RWPE1 (cell line): ENCODE results near the gene SLC12A4.

Source experiments
- CTCF ChIA-PET: fragments of 350-600 bp; sonication (Branson Sonifier 250); formaldehyde crosslinking; extraction: SDS; loops from one replicate; lab custom pipeline; 2021; lab: Yijun Ruan, JAX
- POLR2A ChIA-PET: fragments of 400-600 bp; formaldehyde crosslinking; extraction: SDS; loops from one replicate; lab custom pipeline; 2020; ENCODE audit warnings: antibody characterized with exemption; ENCODE audit not compliant: low non-redundant PET; lab: Yijun Ruan, JAX
- DNase-seq: peaks from one replicate; pipeline ENCODE4 v3.0.0; 2012; ENCODE audit warnings: low spot score
- H3K27ac ChIP-seq: fragments of 450-650 bp; 2 replicates; pipeline ENCODE4 v1.5.1; 2017
- CTCF ChIP-seq: fragments of 450-650 bp; conservative IDR thresholded peaks from 2 replicates; pipeline ENCODE4 v1.5.1; 2017; ENCODE audit warnings: low read depth, mild to moderate bottlenecking

The SLC12A4 gene

GRCh38 chr16:67943256-67943618 is 25.2 kb downstream of the SLC12A4 start:
- ChIA-PET POLR2A (no interaction called here), CTCF (interaction anchor here (0.7 to 1.9 kb wide), 3 partner anchors 9 to 544 kb away, joined by 3 to 12 read pairs (median 4); no protein-coding TSS in a partner anchor)
- no peak for TF ChIP-seq CTCF
- peak overlapping the region; percentile 64 for H3K27ac ChIP-seq
- DNase-seq: no peak

GRCh38 chr16:67942510-67943255 is 25.8 kb downstream of the SLC12A4 start:
- CTCF ChIA-PET: interaction anchor here (0.6 to 1.9 kb wide), 3 partner anchors 10 to 17 kb away, joined by 3 to 12 read pairs (median 6); no protein-coding TSS in a partner anchor
- H3K27ac ChIP-seq: peak overlapping the region; percentile 64
- TF ChIP-seq CTCF: no peak
- DNase-seq: no peak
- POLR2A ChIA-PET: no interaction called here

GRCh38 chr16:67942200-67942509 is 26.3 kb downstream of the SLC12A4 start:
- peak overlapping the region; percentile 64 for H3K27ac ChIP-seq
- POLR2A ChIA-PET: no interaction called here
- TF ChIP-seq CTCF: peak; percentile 72
- CTCF ChIA-PET: interaction anchor here (0.5 to 1.9 kb wide), 5 partner anchors 10 to 218 kb away, joined by 3 to 12 read pairs (median 4); no protein-coding TSS in a partner anchor
- no peak for DNase-seq

- CTCF ChIA-PET: interaction anchor here (0.5 to 1.9 kb wide), 6 partner anchors 11 to 705 kb away, joined by 3 to 12 read pairs (median 4); no protein-coding TSS in a partner anchor
- peak overlapping the region; percentile 64 for H3K27ac ChIP-seq
- no peak for DNase-seq
- no peak for TF ChIP-seq CTCF
- POLR2A ChIA-PET: no interaction called here
Observed at GRCh38 chr16:67941469-67942199, 26.8 kb downstream of the SLC12A4 start.

- no peak for DNase-seq
- peak overlapping the region; percentile 64 for H3K27ac ChIP-seq
- TF ChIP-seq CTCF: no peak
- POLR2A ChIA-PET: no interaction called here
- CTCF ChIA-PET: interaction anchor here (0.6 to 1.1 kb wide), 4 partner anchors 22 to 704 kb away, joined by 3 to 5 read pairs (median 3); no protein-coding TSS in a partner anchor
Observed at GRCh38 chr16:67940446-67941089, 27.9 kb downstream of the SLC12A4 start.
